Gastroesophageal sphincter (tissue), 4 donors: ENCODE measurements around the gene CCSER2. TPM values are rescaled to one million over a fixed set of nuclear protein-coding genes. Genes with fewer than 3 reads are reported as not detected.
A peak's percentile ranks its signal among the peaks of the same experiment; 100 is the strongest.
"Not testable (repeated sequence)": the region's sequence is repeated elsewhere in the genome, so short reads cannot be mapped to it uniquely, and the experiment has no call there.

Experiments used
- ATAC-seq: fragments of 150-250 bp; one replicate; pipeline ENCODE4 v1.9.1; 2016; ENCODE audit warnings: mild to moderate bottlenecking, moderate library complexity
- H3K27ac ChIP-seq, 4 donors: fragments of 200-600 bp; sonication (generic) in 3 of 4; 1 replicate in 3 of 4; 2 replicates in 1 of 4; pipeline ENCODE4 v1.5.1; 2016 to 2019
- H3K27me3 ChIP-seq: fragments of 200-600 bp; sonication (generic); one replicate; pipeline ENCODE4 v1.5.1; 2019
- H3K36me3 ChIP-seq, 2 donors: fragments of 200-600 bp; sonication (generic); one replicate each; pipeline ENCODE4 v1.5.1; 2019; ENCODE audit warnings: control low read depth in 1 of 2
- H3K4me1 ChIP-seq, 3 donors: fragments of 200-600 bp; sonication (generic); 1 replicate in 2 of 3; 2 replicates in 1 of 3; pipeline ENCODE4 v1.5.1; 2016 to 2019; ENCODE audit warnings: control low read depth in 2 of 3
- H3K4me3 ChIP-seq, 2 donors: fragments of 200-600 bp; sonication (generic); one replicate each; pipeline ENCODE4 v1.5.1; 2019; ENCODE audit warnings: mild to moderate bottlenecking in 1 of 2, moderate library complexity in 1 of 2
- H3K9me3 ChIP-seq, 3 donors: fragments of 200-600 bp; sonication (generic); one replicate each; pipeline ENCODE4 v1.5.1; 2017 to 2019; ENCODE audit warnings: control low read depth in 2 of 3
- CTCF ChIP-seq, 4 experiments: fragments of 200-600 bp in 2 of 4; fragments of 450-650 bp in 2 of 4; sonication (generic) in 1 of 4; IDR thresholded peaks; one replicate each; pipeline ENCODE4 v1.5.1; 2017 to 2019; ENCODE audit warnings: antibody characterized with exemption in 4 of 4, mild to moderate bottlenecking in 2 of 4, moderate library complexity in 2 of 4
- EP300 ChIP-seq: sonication (generic); formaldehyde crosslinking; IDR thresholded peaks from one replicate; pipeline ENCODE4 v1.6.1; 2017; ENCODE audit warnings: antibody characterized with exemption, mild to moderate bottlenecking
- POLR2A ChIP-seq, 2 donors: fragments of 450-650 bp; IDR thresholded peaks; one replicate each; pipeline ENCODE4 v1.6.1; 2017; ENCODE audit warnings: antibody characterized with exemption in 2 of 2, mild to moderate bottlenecking in 2 of 2, moderate library complexity in 1 of 2
- POLR2AphosphoS5 ChIP-seq: sonication (generic); formaldehyde crosslinking; IDR thresholded peaks from one replicate; pipeline ENCODE4 v1.6.1; 2017; ENCODE audit warnings: antibody characterized with exemption
- WGBS, 2 donors: methylation state at CpG; one replicate each; pipeline ENCODE4 v1.1.5; 2018; ENCODE audit warnings: low coverage in 1 of 2; 5-methylcytosine and 5-hydroxymethylcytosine counted together
- total RNA-seq, 4 donors: library from RNA; depleted of rRNA; stranded (reverse); fragments of >200 nt; gene quantifications; one replicate each; pipeline ENCODE4 v1.1.0, GENCODE V29; 2016

Gene CCSER2
- total RNA-seq, 4 donors from 2014 or later: 64.5 to 93.5 (median 83.3) TPM

- no peak for TF ChIP-seq EP300
- no peak for TF ChIP-seq CTCF (IDR thresholded peaks at IDR 0.05)
- no peak for TF ChIP-seq POLR2A (IDR thresholded peaks at IDR 0.05)
- no peak for TF ChIP-seq POLR2AphosphoS5
- ATAC-seq: no peak
- no peaks in the 10 kb centered on the region for H3K27me3 ChIP-seq
- H3K36me3 ChIP-seq: peaks cover 0 to 9% of the 10 kb centered on the region in 2 donors
- H3K9me3 ChIP-seq: no peaks in the 10 kb centered on the region
- no peak overlapping the region for H3K27ac ChIP-seq
- H3K4me1 ChIP-seq: peaks cover 3 to 55% (median 4%) of the 10 kb centered on the region in 3 donors
- WGBS, 2 donors: 77 to 95% methylated on average over 2 of the region's 2 CpGs
- H3K4me3 ChIP-seq: no peak overlapping the region
Measured at GRCh38 chr10:84428711-84429110, 100.3 kb downstream of the CCSER2 start.

- no peaks in the 10 kb centered on the region for H3K9me3 ChIP-seq
- H3K4me3 ChIP-seq: no peak overlapping the region
- no peak for ATAC-seq
- TF ChIP-seq CTCF (IDR thresholded peaks at IDR 0.05) (peak; percentile 30 to 59 (median 41)), POLR2AphosphoS5 (no peak)
- peaks cover 3 to 55% (median 4%) of the 10 kb centered on the region in 3 donors for H3K4me1 ChIP-seq
- H3K36me3 ChIP-seq: peaks cover 0 to 9% of the 10 kb centered on the region in 2 donors
- WGBS, 2 donors: 83 to 92% methylated on average over 1 to 2 of the region's 2 CpGs
- H3K27ac ChIP-seq: no peak overlapping the region
- no peaks in the 10 kb centered on the region for H3K27me3 ChIP-seq
Measured at GRCh38 chr10:84429926-84430520, 101.6 kb downstream of the CCSER2 start.

GRCh38 chr10:84432891-84433290, 104.5 kb downstream of the CCSER2 start:
- H3K27ac ChIP-seq: no peak overlapping the region
- 92 to 94% methylated on average over 5 of the region's 5 CpGs for WGBS, 2 donors
- H3K9me3 ChIP-seq: no peaks in the 10 kb centered on the region
- no peaks in the 10 kb centered on the region for H3K27me3 ChIP-seq
- no peak for TF ChIP-seq POLR2A (IDR thresholded peaks at IDR 0.05)
- no peak for TF ChIP-seq POLR2AphosphoS5
- TF ChIP-seq EP300: no peak
- TF ChIP-seq CTCF (IDR thresholded peaks at IDR 0.05): no peak
- ATAC-seq: no peak
- no peak overlapping the region for H3K4me3 ChIP-seq
- H3K36me3 ChIP-seq: peaks cover 0 to under 1% of the 10 kb centered on the region in 2 donors
- H3K4me1 ChIP-seq: peaks cover 0 to 28% (median 0%) of the 10 kb centered on the region in 3 donors

GRCh38 chr10:84440781-84441180, 112.4 kb downstream of the CCSER2 start:
- peaks cover 0 to 13% (median 0%) of the 10 kb centered on the region in 3 donors for H3K4me1 ChIP-seq
- H3K4me3 ChIP-seq: no peak overlapping the region
- no peaks in the 10 kb centered on the region for H3K9me3 ChIP-seq
- no peaks in the 10 kb centered on the region for H3K27me3 ChIP-seq
- WGBS, 2 donors: 50 to 71% methylated on average over 1 to 2 of the region's 2 CpGs
- peaks cover 0 to 27% of the 10 kb centered on the region in 2 donors for H3K36me3 ChIP-seq
- ATAC-seq: no peak
- no peak for TF ChIP-seq POLR2A (IDR thresholded peaks at IDR 0.05)
- H3K27ac ChIP-seq: no peak overlapping the region

GRCh38 chr10:84447701-84448400, 119.5 kb downstream of the CCSER2 start:
- Histone ChIP-seq H3K27me3 (no peaks in the 10 kb centered on the region), H3K4me3 (no peak overlapping the region), H3K4me1 (no peaks in the 10 kb centered on the region), H3K9me3 (no peaks in the 10 kb centered on the region), H3K27ac (no peak overlapping the region), H3K36me3 (peaks cover 0 to 19% of the 10 kb centered on the region in 2 donors)
- WGBS, 2 donors: 86 to 94% methylated on average over 7 to 8 of the region's 8 CpGs
- TF ChIP-seq POLR2A (IDR thresholded peaks at IDR 0.05) (no peak), EP300 (no peak), CTCF (IDR thresholded peaks at IDR 0.05) (no peak), POLR2AphosphoS5 (no peak)
- ATAC-seq: no peak

GRCh38 chr10:84449351-84449750, 121.0 kb downstream of the CCSER2 start:
- H3K4me1 ChIP-seq, ATAC-seq, H3K27ac ChIP-seq, H3K4me3 ChIP-seq, H3K9me3 ChIP-seq, H3K27me3 ChIP-seq: not testable (repeated sequence)
- 93 to 96% methylated on average over 4 to 6 of the region's 7 CpGs for WGBS, 2 donors
- peaks cover 0 to 13% of the 10 kb centered on the region in 2 donors for H3K36me3 ChIP-seq
